Loucy (cell line): ENCODE results near the gene ARX.

Source experiments
- H2AFZ ChIP-seq: fragments of 200-600 bp; sonication (generic); 2 replicates; pipeline ENCODE4 v1.6.0; 2016; ENCODE audit warnings: antibody characterized with exemption, mild to moderate bottlenecking, low read length, moderate library complexity
- H3F3A ChIP-seq: fragments of 200-600 bp; 2 replicates; pipeline ENCODE4 v1.6.0; 2016; ENCODE audit warnings: antibody characterized with exemption, low read depth, mild to moderate bottlenecking
- H3K27me3 ChIP-seq: fragments of 200-600 bp; sonication (generic); 2 replicates; pipeline ENCODE4 v1.6.1; 2014; ENCODE audit warnings: low read length, mild to moderate bottlenecking; ENCODE audit not compliant: insufficient read depth, poor library complexity, severe bottlenecking
- H3K36me3 ChIP-seq: fragments of 200-600 bp; sonication (generic); 2 replicates; pipeline ENCODE4 v1.6.1; 2016; ENCODE audit warnings: low read length; ENCODE audit not compliant: insufficient read depth
- H3K4me1 ChIP-seq: fragments of 200-600 bp; sonication (generic); 2 replicates; pipeline ENCODE4 v1.5.1; 2014; ENCODE audit warnings: low read length, mild to moderate bottlenecking; ENCODE audit not compliant: insufficient read depth, poor library complexity, severe bottlenecking
- H3K4me2 ChIP-seq: fragments of 200-600 bp; sonication (generic); 2 replicates; pipeline ENCODE4 v1.6.0; 2014; ENCODE audit warnings: antibody characterized with exemption, low read length, low read depth, mild to moderate bottlenecking; ENCODE audit not compliant: poor library complexity, severe bottlenecking
- H3K4me3 ChIP-seq: fragments of 200-600 bp; sonication (generic); 2 replicates; pipeline ENCODE4 v1.5.1; 2014; ENCODE audit warnings: low read length, mild to moderate bottlenecking, mixed read lengths; ENCODE audit not compliant: poor library complexity, severe bottlenecking
- H3K79me2 ChIP-seq: fragments of 200-600 bp; sonication (generic); 2 replicates; pipeline ENCODE4 v1.6.1; 2014; ENCODE audit warnings: low read length; ENCODE audit not compliant: insufficient read depth
- H3K9ac ChIP-seq: fragments of 200-600 bp; sonication (generic); 2 replicates; pipeline ENCODE4 v1.6.0; 2014; ENCODE audit warnings: mild to moderate bottlenecking, low read depth, low read length, moderate library complexity; ENCODE audit not compliant: poor library complexity, severe bottlenecking
- H3K9me2 ChIP-seq: fragments of 200-600 bp; sonication (generic); replicated peaks from 2 replicates; pipeline ENCODE4 v1.6.1; 2016; ENCODE audit warnings: low read depth, low read length, mixed read lengths
- H3K9me3 ChIP-seq: fragments of 200-600 bp; sonication (generic); 2 replicates; pipeline ENCODE4 v1.6.1; 2014; ENCODE audit warnings: mild to moderate bottlenecking, antibody characterized with exemption, low read length, low read depth; ENCODE audit not compliant: insufficient read depth
- H4K20me1 ChIP-seq: fragments of 200-600 bp; sonication (generic); 2 replicates; pipeline ENCODE4 v1.6.0; 2014; ENCODE audit warnings: antibody characterized with exemption, low read length, mild to moderate bottlenecking; ENCODE audit not compliant: insufficient read depth, poor library complexity, severe bottlenecking
- CTCF ChIP-seq: fragments of 200-600 bp; sonication (generic); conservative IDR thresholded peaks from 2 replicates; pipeline ENCODE4 v1.5.1; 2014; ENCODE audit warnings: mild to moderate bottlenecking, antibody characterized with exemption, low read length
- EZH2phosphoT487 ChIP-seq: fragments of 200-600 bp; IDR thresholded peaks from 2 replicates; pipeline ENCODE4 v1.6.1; 2018; ENCODE audit warnings: antibody characterized with exemption, mild to moderate bottlenecking, moderate library complexity, borderline replicate concordance

Gene ARX

GRCh38 chrX:25020905-25021449 lies 5.2 kb upstream of the ARX start:
- Histone ChIP-seq H3K9ac (no peak overlapping the region), H3K79me2 (no peaks in the 10 kb centered on the region), H4K20me1 (no peaks in the 10 kb centered on the region), H3K9me3 (no peaks in the 10 kb centered on the region), H3K27me3 (no peaks in the 10 kb centered on the region), H3K9me2 (no peaks in the 10 kb centered on the region), H3K4me1 (no peaks in the 10 kb centered on the region), H3K36me3 (no peaks in the 10 kb centered on the region), H3K4me2 (no peak overlapping the region), H2AFZ (no peak overlapping the region), H3K4me3 (no peak overlapping the region), H3F3A (no peaks in the 10 kb centered on the region)
- TF ChIP-seq CTCF (no peak), EZH2phosphoT487 (no peak)

DNA sequence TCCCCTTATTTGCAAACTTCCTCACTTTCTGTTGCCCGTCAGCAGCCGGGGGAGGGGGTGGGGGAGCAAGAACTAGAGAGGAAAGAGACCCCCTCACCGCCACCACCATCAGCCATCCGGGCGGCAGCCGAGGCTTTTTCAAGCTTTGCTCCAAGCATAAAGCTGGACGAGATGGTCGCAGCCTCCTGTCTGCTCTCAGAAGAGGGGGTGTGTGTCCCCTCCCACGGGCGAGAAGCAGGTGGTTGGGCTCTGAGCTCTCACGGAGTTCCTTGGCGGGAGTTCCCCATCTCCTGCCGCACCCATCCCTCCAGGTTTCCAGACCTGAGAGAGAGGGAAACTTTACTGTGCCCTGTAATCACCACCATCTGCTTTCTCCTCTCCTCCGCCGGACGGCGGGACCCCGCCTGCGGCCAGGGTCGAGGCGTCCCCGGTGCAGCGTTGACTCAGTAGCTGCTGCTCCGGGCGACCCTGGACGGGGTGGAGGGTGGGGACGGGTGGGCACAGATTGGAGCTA lies 4.7 kb upstream of the ARX start:
- Histone ChIP-seq H3F3A (no peaks in the 10 kb centered on the region), H3K4me1 (no peaks in the 10 kb centered on the region), H3K27me3 (no peaks in the 10 kb centered on the region), H3K9ac (no peak overlapping the region), H3K9me2 (no peaks in the 10 kb centered on the region), H3K4me3 (no peak overlapping the region), H3K4me2 (no peak overlapping the region), H4K20me1 (no peaks in the 10 kb centered on the region), H2AFZ (no peak overlapping the region), H3K36me3 (no peaks in the 10 kb centered on the region), H3K9me3 (no peaks in the 10 kb centered on the region), H3K79me2 (no peaks in the 10 kb centered on the region)
- TF ChIP-seq CTCF, result no peak
- TF ChIP-seq EZH2phosphoT487, result no peak

DNA sequence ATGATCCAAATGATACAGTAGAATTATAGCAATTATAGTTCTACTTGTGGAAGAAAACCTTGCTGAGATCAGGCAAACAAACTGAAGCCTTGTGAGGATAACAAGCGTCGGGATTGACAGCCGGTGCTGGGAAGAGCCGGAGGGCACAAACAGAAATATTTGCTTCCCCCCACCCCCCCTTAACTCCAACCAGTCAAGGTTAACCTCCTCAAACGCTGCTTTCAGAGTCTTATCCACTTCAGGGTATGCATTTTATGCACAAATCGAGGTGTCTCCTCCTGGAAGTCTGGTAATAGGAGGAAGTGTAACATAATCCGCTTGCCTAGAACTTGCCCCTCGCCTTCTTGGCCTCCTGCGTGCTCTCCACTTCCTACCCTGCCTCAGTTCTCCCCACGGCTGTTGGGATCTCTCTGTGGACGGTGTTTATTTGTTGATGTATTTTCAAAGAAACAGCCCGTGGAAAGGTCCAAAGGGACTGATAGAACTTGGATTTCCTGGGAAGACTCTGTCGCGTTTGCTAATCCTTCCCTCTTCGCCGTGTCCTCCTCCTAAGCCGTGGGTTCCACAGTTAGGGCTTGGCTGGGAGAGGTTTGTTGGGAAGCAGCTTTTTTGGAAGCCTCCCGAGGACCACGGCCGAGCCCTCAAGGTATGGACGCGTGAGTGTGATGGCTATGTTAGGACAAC lies 4.1 kb upstream of the ARX start:
- H3K4me2 ChIP-seq, result no peak overlapping the region
- H3F3A ChIP-seq, result no peaks in the 10 kb centered on the region
- H2AFZ ChIP-seq, result no peak overlapping the region
- H3K4me1 ChIP-seq, result no peaks in the 10 kb centered on the region
- no peak overlapping the region for H3K9ac ChIP-seq
- H4K20me1 ChIP-seq, result no peaks in the 10 kb centered on the region
- TF ChIP-seq EZH2phosphoT487, result no peak
- TF ChIP-seq CTCF, result no peak
- no peaks in the 10 kb centered on the region for H3K9me2 ChIP-seq
- no peaks in the 10 kb centered on the region for H3K36me3 ChIP-seq
- H3K4me3 ChIP-seq, result no peak overlapping the region
- H3K9me3 ChIP-seq, result no peaks in the 10 kb centered on the region
- no peaks in the 10 kb centered on the region for H3K79me2 ChIP-seq
- H3K27me3 ChIP-seq, result no peaks in the 10 kb centered on the region
